ENCODE measurements around the gene CUEDC1. TPM values are rescaled to one million over a fixed set of nuclear protein-coding genes. Genes with fewer than 3 reads are reported as not detected.

Gene CUEDC1
- total and polyA plus RNA-seq, 2 experiments from 2014 or later, result 11.1 to 13.6 TPM

GRCh38 chr17:57868910-57869616 lies 86.1 kb downstream of the CUEDC1 start:
- Histone ChIP-seq H3K4me3 (no peak overlapping the region), H3K4me2 (ENCODE audit: unreplicated experiment) (peak overlapping the region; percentile 38), H4K20me1 (ENCODE audit: insufficient read depth) (no peaks in the 10 kb centered on the region), H3K9me3 (ENCODE audit: low read depth) (no peaks in the 10 kb centered on the region), H3K36me3 (ENCODE audit: low read depth) (no peaks in the 10 kb centered on the region), H3F3A (ENCODE audit: insufficient read depth) (peaks cover 37% of the 10 kb centered on the region), H3K27me3 (replicated peaks; ENCODE audit: insufficient read depth) (no peaks in the 10 kb centered on the region), H2AFZ (no peak overlapping the region), H3K9ac (peak overlapping the region; percentile 38), H3K9me2 (ENCODE audit: insufficient read depth) (no peaks in the 10 kb centered on the region), H3K79me2 (ENCODE audit: insufficient read depth) (no peaks in the 10 kb centered on the region), H3K27ac (peak overlapping the region; percentile 75), H3K4me1 (ENCODE audit: insufficient read depth) (peaks cover 48% of the 10 kb centered on the region)
- no peak for TF ChIP-seq EZH2 (IDR thresholded peaks at IDR 0.05; ENCODE audit: insufficient read depth, poor library complexity, severe bottlenecking)
- no peak for TF ChIP-seq EZH2phosphoT487 (IDR thresholded peaks at IDR 0.05; ENCODE audit: insufficient read depth, low read depth)
- in situ Hi-C loops (cut with MboI), result no loop called here
- no peak for DNase-seq
- WGBS, 2 experiments (ENCODE audit: low coverage in 1 of 2, low lambda C conversion rate in 2 of 2, missing lambda C conversion rate in 2 of 2), result 78 to 80% methylated on average over 13 of the region's 13 CpGs

- in situ Hi-C loops (cut with MboI), result no loop called here
- 9 to 13% methylated on average over 21 to 23 of the region's 23 CpGs for WGBS, 2 experiments (ENCODE audit: low coverage in 1 of 2, low lambda C conversion rate in 2 of 2, missing lambda C conversion rate in 2 of 2)
- Histone ChIP-seq H3K27me3 (replicated peaks; ENCODE audit: insufficient read depth) (no peaks in the 10 kb centered on the region), H3F3A (ENCODE audit: insufficient read depth) (peaks cover 29% of the 10 kb centered on the region), H3K4me3 (no peak overlapping the region), H3K9ac (peak overlapping the region; percentile 43), H3K36me3 (ENCODE audit: low read depth) (no peaks in the 10 kb centered on the region), H3K4me1 (ENCODE audit: insufficient read depth) (peaks cover 40% of the 10 kb centered on the region), H3K4me2 (ENCODE audit: unreplicated experiment) (peak overlapping the region; percentile 77), H2AFZ (no peak overlapping the region), H4K20me1 (ENCODE audit: insufficient read depth) (no peaks in the 10 kb centered on the region), H3K79me2 (ENCODE audit: insufficient read depth) (no peaks in the 10 kb centered on the region), H3K27ac (peak overlapping the region; percentile 75), H3K9me3 (ENCODE audit: low read depth) (no peaks in the 10 kb centered on the region), H3K9me2 (ENCODE audit: insufficient read depth) (no peaks in the 10 kb centered on the region)
- DNase-seq, result peak; percentile 92
- TF ChIP-seq EZH2 (IDR thresholded peaks at IDR 0.05; ENCODE audit: insufficient read depth, poor library complexity, severe bottlenecking) (no peak), EZH2phosphoT487 (IDR thresholded peaks at IDR 0.05; ENCODE audit: insufficient read depth, low read depth) (no peak)
Observed at GRCh38 chr17:57868007-57868909, 87.0 kb downstream of the CUEDC1 start.

GRCh38 chr17:57867126-57867525 lies 88.1 kb downstream of the CUEDC1 start:
- 92 to 94% methylated on average over 8 to 10 of the region's 10 CpGs for WGBS, 2 experiments (ENCODE audit: low coverage in 1 of 2, low lambda C conversion rate in 2 of 2, missing lambda C conversion rate in 2 of 2)
- H2AFZ ChIP-seq, result no peak overlapping the region
- DNase-seq, result no peak
- 0 out of 2 replicates have a peak overlapping the region, but pooled peaks have one; percentile 43 for H3K9ac ChIP-seq
- in situ Hi-C loops (cut with MboI), result no loop called here
- H3F3A ChIP-seq (ENCODE audit: insufficient read depth), result peaks cover 29% of the 10 kb centered on the region
- no peaks in the 10 kb centered on the region for H3K27me3 ChIP-seq (replicated peaks; ENCODE audit: insufficient read depth)
- no peaks in the 10 kb centered on the region for H3K9me3 ChIP-seq (ENCODE audit: low read depth)
- H3K36me3 ChIP-seq (ENCODE audit: low read depth), result no peaks in the 10 kb centered on the region
- H3K27ac ChIP-seq, result no peak overlapping the region
- H3K4me1 ChIP-seq (ENCODE audit: insufficient read depth), result peaks cover 38% of the 10 kb centered on the region
- no peaks in the 10 kb centered on the region for H3K9me2 ChIP-seq (ENCODE audit: insufficient read depth)
- no peak overlapping the region for H3K4me3 ChIP-seq
- H3K79me2 ChIP-seq (ENCODE audit: insufficient read depth), result no peaks in the 10 kb centered on the region
- H4K20me1 ChIP-seq (ENCODE audit: insufficient read depth), result no peaks in the 10 kb centered on the region
- no peak for TF ChIP-seq EZH2phosphoT487 (IDR thresholded peaks at IDR 0.05; ENCODE audit: insufficient read depth, low read depth)
- TF ChIP-seq EZH2 (IDR thresholded peaks at IDR 0.05; ENCODE audit: insufficient read depth, poor library complexity, severe bottlenecking), result no peak
- no peak overlapping the region for H3K4me2 ChIP-seq (ENCODE audit: unreplicated experiment)

- Histone ChIP-seq H3K79me2 (ENCODE audit: insufficient read depth) (no peaks in the 10 kb centered on the region), H3K27me3 (replicated peaks; ENCODE audit: insufficient read depth) (no peaks in the 10 kb centered on the region), H3K36me3 (ENCODE audit: low read depth) (no peaks in the 10 kb centered on the region), H2AFZ (no peak overlapping the region), H3K27ac (no peak overlapping the region), H3K9me3 (ENCODE audit: low read depth) (no peaks in the 10 kb centered on the region), H3K4me2 (ENCODE audit: unreplicated experiment) (no peak overlapping the region), H3K4me1 (ENCODE audit: insufficient read depth) (peaks cover 39% of the 10 kb centered on the region), H3K4me3 (no peak overlapping the region), H3F3A (ENCODE audit: insufficient read depth) (peaks cover 29% of the 10 kb centered on the region), H3K9ac (no peak overlapping the region), H3K9me2 (ENCODE audit: insufficient read depth) (no peaks in the 10 kb centered on the region), H4K20me1 (ENCODE audit: insufficient read depth) (no peaks in the 10 kb centered on the region)
- no peak for DNase-seq
- 93 to 96% methylated on average over 5 of the region's 5 CpGs for WGBS, 2 experiments (ENCODE audit: low coverage in 1 of 2, low lambda C conversion rate in 2 of 2, missing lambda C conversion rate in 2 of 2)
- TF ChIP-seq EZH2phosphoT487 (IDR thresholded peaks at IDR 0.05; ENCODE audit: insufficient read depth, low read depth) (no peak), EZH2 (IDR thresholded peaks at IDR 0.05; ENCODE audit: insufficient read depth, poor library complexity, severe bottlenecking) (no peak)
- in situ Hi-C loops (cut with MboI), result no loop called here
Observed at GRCh38 chr17:57866723-57867122, 88.5 kb downstream of the CUEDC1 start.
